Caco-2 (cell line): ENCODE results near the gene ROBO4. TPM values are rescaled to one million over a fixed set of nuclear protein-coding genes. Genes with fewer than 3 reads are reported as not detected.

Source experiments
- BruUV-seq: library from RNA; stranded (reverse); fragments of 400-500 nt; replicated peaks from 2 replicates; lab custom pipeline; 2021; lab: Mats Ljungman, UMichigan
- CTCF ChIA-PET: fragments of 300-600 bp; sonication (Branson Sonifier 250); formaldehyde crosslinking; loops from one replicate; lab custom pipeline; 2022; ENCODE audit warnings: antibody characterized with exemption; lab: Charles Lee
- POLR2A ChIA-PET: fragments of 300-600 bp; sonication (Branson Sonifier 250); formaldehyde crosslinking; loops from one replicate; lab custom pipeline; 2022; ENCODE audit warnings: antibody characterized with exemption; lab: Charles Lee
- DNase-seq, 2 experiments: peaks; one replicate each; pipeline versions ENCODE4 v3.0.0 to v3.0.0-alpha.2; 2020 to 2022
- H3K27me3 ChIP-seq: replicated peaks from 2 replicates; pipeline ENCODE4 v1.6.0; 2011; ENCODE audit warnings: low read length; ENCODE audit not compliant: control insufficient read depth, insufficient read depth
- H3K36me3 ChIP-seq: 2 replicates; pipeline ENCODE4 v1.5.1; 2011; ENCODE audit warnings: low read length; ENCODE audit not compliant: control insufficient read depth, insufficient read depth
- H3K4me1 ChIP-seq: fragments of 250-450 bp; sonication (Bioruptor Pico); 2 replicates; pipeline ENCODE4 v1.5.1; 2020; ENCODE audit warnings: mild to moderate bottlenecking
- H3K4me3 ChIP-seq: 2 replicates; pipeline ENCODE4 v1.5.1; 2011; ENCODE audit warnings: low read depth, mild to moderate bottlenecking, control low read depth, low read length
- H3K9me3 ChIP-seq: fragments of 250-450 bp; sonication (Bioruptor Pico); 2 replicates; pipeline ENCODE4 v1.5.1; 2020; ENCODE audit warnings: mild to moderate bottlenecking, moderate library complexity
- H3K27ac Mint-ChIP-seq: one replicate; pipeline ENCODE4 v1.8.0; 2022; ENCODE audit warnings: mixed read lengths; ENCODE audit not compliant: unreplicated experiment
- H3K27me3 Mint-ChIP-seq: one replicate; pipeline ENCODE4 v1.8.0; 2022; ENCODE audit warnings: mixed read lengths; ENCODE audit not compliant: insufficient read depth, unreplicated experiment
- H3K36me3 Mint-ChIP-seq: one replicate; pipeline ENCODE4 v1.8.0; 2022; ENCODE audit warnings: mild to moderate bottlenecking, mixed read lengths; ENCODE audit not compliant: insufficient read depth, unreplicated experiment
- H3K4me1 Mint-ChIP-seq: one replicate; pipeline ENCODE4 v1.8.0; 2022; ENCODE audit warnings: low read depth, mixed read lengths; ENCODE audit not compliant: unreplicated experiment
- H3K4me3 Mint-ChIP-seq: one replicate; pipeline ENCODE4 v1.8.0; 2022; ENCODE audit warnings: mild to moderate bottlenecking, moderate library complexity, mixed read lengths; ENCODE audit not compliant: unreplicated experiment
- H3K9me3 Mint-ChIP-seq: one replicate; pipeline ENCODE4 v1.8.0; 2022; ENCODE audit warnings: mixed read lengths; ENCODE audit not compliant: unreplicated experiment
- intact Hi-C: fragments of 100-400 bp; cut with micrococcal nuclease; formaldehyde crosslinking; loops from one replicate; pipeline ENCODE4 v1.10.0; 2022; ENCODE audit not compliant: unreplicated experiment
- total RNA-seq: library from RNA; stranded (reverse); gene quantifications from 2 replicates; pipeline ENCODE4 v1.2.3, GENCODE V29; 2022
- TF ChIP-seq, protein P1 (sequence below), 2 experiments: fragments of 200-600 bp in 1 of 2; IDR thresholded peaks; 1 replicate in 1 of 2; 2 replicates in 1 of 2; pipeline versions ENCODE4 v1.5.1 to v1.8.0; 2011 to 2022; ENCODE audit warnings: antibody characterized with exemption in 1 of 2, control low read depth in 1 of 2, inconsistent platforms in 1 of 2, low read depth in 1 of 2, low read length in 1 of 2, mild to moderate bottlenecking in 1 of 2, moderate library complexity in 1 of 2; ENCODE audit not compliant: insufficient read depth in 1 of 2, severe bottlenecking in 1 of 2, unreplicated experiment in 1 of 2

ROBO4 gene
- total RNA-seq, 1 experiment from 2014 or later: not detected

DNA sequence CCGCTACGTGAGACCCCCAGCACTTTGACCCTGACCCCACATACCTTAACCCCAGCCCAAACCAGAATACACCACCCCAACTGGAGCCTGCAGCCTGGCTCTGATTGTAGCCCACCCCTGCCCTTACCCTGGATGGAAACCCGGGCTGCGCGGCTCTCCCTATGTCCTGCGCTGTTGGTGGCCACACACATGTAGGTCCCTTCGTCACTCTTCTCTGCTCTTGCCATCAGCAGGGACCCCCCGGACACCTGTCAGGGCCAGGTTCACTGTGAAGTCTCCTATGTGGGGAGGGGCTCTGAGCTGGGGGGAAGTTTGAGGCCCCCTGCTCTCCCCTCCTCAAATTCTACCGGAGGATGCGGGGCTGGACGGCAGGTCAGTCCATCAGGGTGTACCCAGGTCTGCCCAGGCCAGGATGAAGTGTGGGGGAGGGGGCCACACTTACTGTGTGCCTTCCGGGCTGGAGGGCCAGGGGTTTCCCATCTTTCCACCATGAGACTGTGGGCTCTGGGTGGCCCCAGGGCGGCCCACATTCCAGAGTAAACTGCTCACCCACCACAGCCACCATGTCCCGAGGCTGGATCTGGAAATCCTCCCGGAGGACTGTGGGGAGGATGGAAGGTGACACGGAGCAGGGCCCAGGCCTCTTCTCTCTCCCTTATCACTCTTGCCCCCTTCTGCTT lies 1.5 kb downstream of the ROBO4 start:
- Histone ChIP-seq H3K27me3 (peaks cover 10% of the 10 kb centered on the region), H3K36me3 (no peaks in the 10 kb centered on the region), H3K9me3 (no peaks in the 10 kb centered on the region), H3K4me3 (no peak overlapping the region), H3K4me1 (no peaks in the 10 kb centered on the region)
- peaks cover 17% of the 10 kb centered on the region for H3K27me3 Mint-ChIP-seq
- no TSS peak for BruUV-seq
- CTCF ChIA-PET: no interaction called here
- H3K36me3 Mint-ChIP-seq: no peaks in the 10 kb centered on the region
- no peak overlapping the region for H3K27ac Mint-ChIP-seq
- no peak for DNase-seq
- intact Hi-C loops: no loop called here
- POLR2A ChIA-PET: no interaction called here
- no peak overlapping the region for H3K4me3 Mint-ChIP-seq
- no peaks in the 10 kb centered on the region for H3K9me3 Mint-ChIP-seq
- no peaks in the 10 kb centered on the region for H3K4me1 Mint-ChIP-seq
- TF ChIP-seq, protein P1, sequence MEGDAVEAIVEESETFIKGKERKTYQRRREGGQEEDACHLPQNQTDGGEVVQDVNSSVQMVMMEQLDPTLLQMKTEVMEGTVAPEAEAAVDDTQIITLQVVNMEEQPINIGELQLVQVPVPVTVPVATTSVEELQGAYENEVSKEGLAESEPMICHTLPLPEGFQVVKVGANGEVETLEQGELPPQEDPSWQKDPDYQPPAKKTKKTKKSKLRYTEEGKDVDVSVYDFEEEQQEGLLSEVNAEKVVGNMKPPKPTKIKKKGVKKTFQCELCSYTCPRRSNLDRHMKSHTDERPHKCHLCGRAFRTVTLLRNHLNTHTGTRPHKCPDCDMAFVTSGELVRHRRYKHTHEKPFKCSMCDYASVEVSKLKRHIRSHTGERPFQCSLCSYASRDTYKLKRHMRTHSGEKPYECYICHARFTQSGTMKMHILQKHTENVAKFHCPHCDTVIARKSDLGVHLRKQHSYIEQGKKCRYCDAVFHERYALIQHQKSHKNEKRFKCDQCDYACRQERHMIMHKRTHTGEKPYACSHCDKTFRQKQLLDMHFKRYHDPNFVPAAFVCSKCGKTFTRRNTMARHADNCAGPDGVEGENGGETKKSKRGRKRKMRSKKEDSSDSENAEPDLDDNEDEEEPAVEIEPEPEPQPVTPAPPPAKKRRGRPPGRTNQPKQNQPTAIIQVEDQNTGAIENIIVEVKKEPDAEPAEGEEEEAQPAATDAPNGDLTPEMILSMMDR (IDR thresholded peaks at IDR 0.05; ENCODE audit: insufficient read depth in 1 of 2, low read depth in 1 of 2, low read length in 1 of 2, severe bottlenecking in 1 of 2, unreplicated experiment in 1 of 2): no peak

DNA sequence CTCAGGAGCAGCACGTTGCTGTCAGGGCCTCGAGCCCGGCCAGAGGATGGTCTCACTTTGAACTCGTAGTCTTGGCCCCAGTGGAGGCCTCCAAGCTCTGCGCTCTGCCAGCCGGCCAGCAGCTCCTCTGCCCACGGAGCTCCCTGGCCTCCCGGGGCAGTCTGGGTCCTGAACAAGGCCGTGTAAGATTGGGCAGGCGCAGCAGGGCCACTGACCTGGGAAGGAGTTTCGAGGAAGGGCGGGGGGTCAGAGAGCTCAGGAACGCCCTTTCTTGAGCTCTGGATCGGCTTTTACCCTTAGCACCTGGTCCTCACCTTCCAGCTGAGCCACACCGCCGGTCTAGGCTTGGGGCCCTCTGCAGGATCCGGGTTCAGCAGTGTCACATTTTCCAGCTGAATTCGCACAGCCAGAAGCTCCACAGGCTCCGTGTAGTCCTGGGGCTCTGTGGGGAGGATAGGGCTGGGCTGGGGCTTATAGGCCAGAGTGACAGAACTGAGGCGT lies 2.1 kb downstream of the ROBO4 start:
- no peak overlapping the region for H3K4me3 ChIP-seq
- CTCF ChIA-PET: no interaction called here

DNA sequence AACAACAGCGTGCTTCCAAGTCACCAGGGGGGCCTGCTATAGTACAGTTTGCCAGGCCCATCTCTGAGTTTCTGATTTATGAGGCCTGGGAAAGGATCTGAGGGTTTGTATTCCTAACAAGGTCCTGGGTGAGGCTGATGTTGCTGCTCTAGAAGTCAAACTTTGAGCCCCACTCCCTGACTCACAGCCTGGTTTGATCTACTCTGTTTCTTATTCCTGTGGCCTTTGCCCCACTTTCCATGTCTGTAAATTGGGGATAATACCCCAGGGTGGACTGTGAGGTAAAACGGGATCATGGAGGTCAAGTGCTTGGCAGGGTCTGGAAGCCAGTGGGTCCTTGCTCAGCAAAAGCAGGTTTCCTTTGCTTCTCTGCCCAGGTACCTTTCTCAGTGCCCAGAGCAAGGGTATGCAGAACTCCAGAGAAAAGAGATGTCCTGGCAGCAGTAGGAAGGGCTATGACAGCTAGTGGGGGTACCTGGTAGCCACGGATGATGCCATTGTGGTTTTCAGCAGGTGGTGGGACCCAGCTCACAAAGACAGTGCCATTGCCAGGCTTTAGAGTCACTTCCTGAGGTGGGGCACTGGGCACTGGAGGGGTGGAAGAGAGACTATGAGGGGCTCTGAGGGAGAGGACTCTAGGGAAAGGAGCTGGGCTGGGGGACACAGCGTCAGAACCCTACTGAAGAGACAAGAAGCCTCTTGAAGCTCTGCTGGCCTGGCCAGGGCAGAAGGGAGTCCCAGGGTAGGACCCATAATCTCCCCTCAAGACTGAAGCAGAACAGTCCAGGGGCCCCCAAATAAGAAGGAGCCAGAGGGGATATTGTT lies 2.8 kb downstream of the ROBO4 start:
- no peaks in the 10 kb centered on the region for H3K4me1 Mint-ChIP-seq
- no peak overlapping the region for H3K4me3 Mint-ChIP-seq
- no peaks in the 10 kb centered on the region for H3K36me3 ChIP-seq
- ChIA-PET POLR2A (no interaction called here), CTCF (no interaction called here)
- no peaks in the 10 kb centered on the region for H3K9me3 ChIP-seq
- TF ChIP-seq, protein P1 (IDR thresholded peaks at IDR 0.05; ENCODE audit: insufficient read depth in 1 of 2, low read depth in 1 of 2, low read length in 1 of 2, severe bottlenecking in 1 of 2, unreplicated experiment in 1 of 2): no peak
- peaks cover 6% of the 10 kb centered on the region; the same call in 1 of the 2 replicates for H3K27me3 ChIP-seq
- peaks cover 14% of the 10 kb centered on the region for H3K27me3 Mint-ChIP-seq
- H3K36me3 Mint-ChIP-seq: no peaks in the 10 kb centered on the region
- BruUV-seq: no TSS peak
- no peak overlapping the region for H3K4me3 ChIP-seq
- no peak for DNase-seq
- H3K9me3 Mint-ChIP-seq: no peaks in the 10 kb centered on the region
- intact Hi-C loops: no loop called here
- no peak overlapping the region for H3K27ac Mint-ChIP-seq
- no peaks in the 10 kb centered on the region for H3K4me1 ChIP-seq

More for the DNA sequence above, 2.1 kb downstream of the ROBO4 start:
- H3K36me3 Mint-ChIP-seq: no peaks in the 10 kb centered on the region
- no peaks in the 10 kb centered on the region for H3K9me3 ChIP-seq
- TF ChIP-seq, protein P1 (IDR thresholded peaks at IDR 0.05; ENCODE audit: insufficient read depth in 1 of 2, low read depth in 1 of 2, low read length in 1 of 2, severe bottlenecking in 1 of 2, unreplicated experiment in 1 of 2): no peak
- H3K36me3 ChIP-seq: no peaks in the 10 kb centered on the region
- H3K9me3 Mint-ChIP-seq: no peaks in the 10 kb centered on the region
- BruUV-seq: no TSS peak
- no peak overlapping the region for H3K27ac Mint-ChIP-seq
- no peaks in the 10 kb centered on the region for H3K4me1 Mint-ChIP-seq
- no peak for DNase-seq
- H3K27me3 ChIP-seq: peaks cover 8% of the 10 kb centered on the region
- POLR2A ChIA-PET: no interaction called here
- no peak overlapping the region for H3K4me3 Mint-ChIP-seq
- peaks cover 14% of the 10 kb centered on the region for H3K27me3 Mint-ChIP-seq
- no peaks in the 10 kb centered on the region for H3K4me1 ChIP-seq
- intact Hi-C loops: no loop called here
